T-cell (primary cell): ENCODE measurements around the gene SPATS2L. TPM values are rescaled to one million over a fixed set of nuclear protein-coding genes. Genes with fewer than 3 reads are reported as not detected.

Experiments used
- ATAC-seq, 4 experiments: fragments of 200-7000 bp in 3 of 4; fragments of 150-1000 bp in 1 of 4; cut with Tn5 transposase; replicated peaks in 1 of 4; 1 replicate in 3 of 4; 2 replicates in 1 of 4; pipeline ENCODE4 v1.10.0; 2021; ENCODE audit warnings: moderate library complexity in 3 of 4, mild to moderate bottlenecking in 2 of 4, moderate number of reproducible peaks in 1 of 4
- CTCF ChIA-PET, 2 donors: fragments of 300-600 bp; sonication (Branson Sonifier 250); formaldehyde crosslinking; loops; one replicate each; lab custom pipeline; 2022; ENCODE audit warnings: antibody characterized with exemption in 2 of 2; lab: Charles Lee
- POLR2A ChIA-PET, 2 donors: fragments of 300-600 bp; sonication (Branson Sonifier 250); formaldehyde crosslinking; loops; one replicate each; lab custom pipeline; 2022; ENCODE audit warnings: antibody characterized with exemption in 2 of 2; lab: Charles Lee
- DNase-seq, 35 experiments: peaks; one replicate each; pipeline versions ENCODE4 v3.0.0 to v3.0.0-alpha.2; 2013 to 2023
- H3K27ac ChIP-seq: one replicate; pipeline ENCODE4 v1.5.1; 2013; ENCODE audit warnings: low read length
- H3K27me3 ChIP-seq, 2 experiments: replicated peaks in 1 of 2; 1 replicate in 1 of 2; 2 replicates in 1 of 2; pipeline versions ENCODE4 v1.6.1 to v1.7.0; 2013; ENCODE audit warnings: low read length in 1 of 2, mixed read lengths in 1 of 2; ENCODE audit not compliant: control insufficient read depth in 2 of 2, insufficient read depth in 2 of 2; ENCODE audit errors: extremely low read depth in 1 of 2
- H3K36me3 ChIP-seq, 2 donors: 1 replicate in 1 of 2; 2 replicates in 1 of 2; pipeline versions ENCODE4 v1.6.1 to v1.7.0; 2013; ENCODE audit warnings: low read length in 1 of 2; ENCODE audit not compliant: control insufficient read depth in 2 of 2, insufficient read depth in 1 of 2; ENCODE audit errors: extremely low read depth in 1 of 2
- H3K4me1 ChIP-seq, 2 experiments: 1 replicate in 1 of 2; 2 replicates in 1 of 2; pipeline versions ENCODE4 v1.6.1 to v1.7.0; 2013; ENCODE audit warnings: low read length in 2 of 2, mixed read lengths in 1 of 2; ENCODE audit not compliant: insufficient read depth in 2 of 2, control insufficient read depth in 1 of 2; ENCODE audit errors: extremely low read depth in 1 of 2
- H3K4me3 ChIP-seq, 2 donors: 1 replicate in 1 of 2; 2 replicates in 1 of 2; pipeline versions ENCODE4 v1.5.1 to v1.7.0; 2013; ENCODE audit warnings: mild to moderate bottlenecking in 2 of 2, low read length in 1 of 2, moderate library complexity in 1 of 2; ENCODE audit not compliant: control insufficient read depth in 1 of 2; ENCODE audit errors: extremely low read depth in 1 of 2
- H3K9me3 ChIP-seq: 2 replicates; pipeline ENCODE4 v1.7.0; 2013
- H3K27ac Mint-ChIP-seq, 2 donors: one replicate each; pipeline ENCODE4 v1.8.0; 2020 to 2021; ENCODE audit warnings: mild to moderate bottlenecking in 2 of 2, mixed read lengths in 2 of 2
- H3K27me3 Mint-ChIP-seq, 2 donors: one replicate each; pipeline ENCODE4 v1.8.0; 2021 to 2022; ENCODE audit warnings: mixed read lengths in 2 of 2
- H3K36me3 Mint-ChIP-seq: one replicate; pipeline ENCODE4 v1.8.0; 2021; ENCODE audit warnings: mixed read lengths
- H3K4me1 Mint-ChIP-seq, 3 donors: one replicate each; pipeline ENCODE4 v1.8.0; 2020 to 2022; ENCODE audit warnings: mixed read lengths in 3 of 3, mild to moderate bottlenecking in 1 of 3
- H3K4me3 Mint-ChIP-seq, 3 donors: one replicate each; pipeline ENCODE4 v1.8.0; 2020 to 2022; ENCODE audit warnings: mild to moderate bottlenecking in 3 of 3, mixed read lengths in 3 of 3, moderate library complexity in 3 of 3
- H3K9me3 Mint-ChIP-seq, 3 donors: one replicate each; pipeline ENCODE4 v1.8.0; 2020 to 2022; ENCODE audit warnings: mixed read lengths in 3 of 3
- WGBS: methylation state at CpG from one replicate; pipeline ENCODE4 v1.1.5; 2013; ENCODE audit warnings: missing lambda C conversion rate; ENCODE audit not compliant: insufficient coverage; 5-methylcytosine and 5-hydroxymethylcytosine counted together
- total RNA-seq, 35 experiments: library from RNA in 6 of 35; stranded (reverse) in 6 of 35; fragments of 120-200 nt in 1 of 35; gene quantifications; one replicate each; pipeline versions ENCODE4 v1.2.1 to v1.2.4 and lab custom pipeline; 2013 to 2026

SPATS2L gene
- total RNA-seq, 5 donors from 2014 or later (not counting 1 experiment from before 2014, with no cell fraction given): 5.4 to 9.3 (median 5.9) TPM

GRCh38 chr2:200263279-200263678 is 43.2 kb upstream of the SPATS2L start:
- no peak for DNase-seq
- no peak overlapping the region for H3K4me3 Mint-ChIP-seq
- Histone ChIP-seq H3K36me3 (no peaks in the 10 kb centered on the region), H3K4me1 (no peaks in the 10 kb centered on the region), H3K4me3 (no peak overlapping the region), H3K27me3 (peaks cover 0 to 5% of the 10 kb centered on the region in 2 experiments), H3K27ac (no peak overlapping the region), H3K9me3 (no peaks in the 10 kb centered on the region)
- no peak for ATAC-seq
- no peaks in the 10 kb centered on the region for H3K36me3 Mint-ChIP-seq
- peaks cover 1 to 7% of the 10 kb centered on the region in 2 donors for H3K27me3 Mint-ChIP-seq
- ChIA-PET CTCF (interaction anchor here in 1 of 2 donors (0.7 kb wide), 1 partner anchor 121 kb away, joined by 3 read pairs; no protein-coding TSS in a partner anchor), POLR2A (no interaction called here)
- no peaks in the 10 kb centered on the region for H3K4me1 Mint-ChIP-seq
- no peak overlapping the region for H3K27ac Mint-ChIP-seq
- WGBS: no CpG with 5 or more reads among the region's 1 CpG
- H3K9me3 Mint-ChIP-seq: no peaks in the 10 kb centered on the region

GRCh38 chr2:200264631-200265030 is 41.9 kb upstream of the SPATS2L start:
- POLR2A ChIA-PET: no interaction called here
- DNase-seq: no peak

GRCh38 chr2:200266406-200266805 is 40.1 kb upstream of the SPATS2L start:
- peaks cover 0 to 5% of the 10 kb centered on the region in 2 experiments for H3K27me3 ChIP-seq
- ChIA-PET POLR2A (no interaction called here), CTCF (interaction anchor here in 1 of 2 donors (0.6 kb wide), 1 partner anchor 75 kb away, joined by 3 read pairs; no protein-coding TSS in a partner anchor)
- no peak overlapping the region for H3K4me3 Mint-ChIP-seq
- 70% methylated on average over 4 of the region's 5 CpGs for WGBS
- H3K36me3 Mint-ChIP-seq: no peaks in the 10 kb centered on the region
- no peaks in the 10 kb centered on the region for H3K9me3 ChIP-seq
- H3K27me3 Mint-ChIP-seq: peaks cover 3 to 5% of the 10 kb centered on the region in 2 donors
- no peak overlapping the region for H3K27ac ChIP-seq
- ATAC-seq (no peak), DNase-seq (no peak)
- H3K4me1 Mint-ChIP-seq: no peaks in the 10 kb centered on the region
- H3K4me3 ChIP-seq: no peak overlapping the region
- H3K36me3 ChIP-seq: no peaks in the 10 kb centered on the region
- no peak overlapping the region for H3K27ac Mint-ChIP-seq
- H3K4me1 ChIP-seq: no peaks in the 10 kb centered on the region
- H3K9me3 Mint-ChIP-seq: no peaks in the 10 kb centered on the region

More at GRCh38 chr2:200264631-200265030, 41.9 kb upstream of the SPATS2L start:
- WGBS: no CpG with 5 or more reads among the region's 2 CpGs
- Histone ChIP-seq H3K4me1 (no peaks in the 10 kb centered on the region), H3K36me3 (no peaks in the 10 kb centered on the region), H3K27ac (no peak overlapping the region), H3K4me3 (no peak overlapping the region), H3K27me3 (peaks cover 0 to 5% of the 10 kb centered on the region in 2 experiments), H3K9me3 (no peaks in the 10 kb centered on the region)
- Mint-ChIP-seq H3K4me1 (no peaks in the 10 kb centered on the region), H3K36me3 (no peaks in the 10 kb centered on the region), H3K27ac (no peak overlapping the region), H3K27me3 (peaks cover 5 to 7% of the 10 kb centered on the region in 2 donors), H3K9me3 (no peaks in the 10 kb centered on the region), H3K4me3 (no peak overlapping the region)
- CTCF ChIA-PET: no interaction called here
- no peak for ATAC-seq

- Histone ChIP-seq H3K36me3 (no peaks in the 10 kb centered on the region), H3K4me3 (no peak overlapping the region), H3K9me3 (no peaks in the 10 kb centered on the region), H3K4me1 (no peaks in the 10 kb centered on the region), H3K27ac (no peak overlapping the region), H3K27me3 (peaks cover 0 to 5% of the 10 kb centered on the region in 2 experiments)
- peaks cover 3 to 5% of the 10 kb centered on the region in 2 donors for H3K27me3 Mint-ChIP-seq
- POLR2A ChIA-PET: no interaction called here
- DNase-seq (no peak), ATAC-seq (no peak)
- H3K4me3 Mint-ChIP-seq: no peak overlapping the region
- CTCF ChIA-PET: no interaction called here
- H3K9me3 Mint-ChIP-seq: no peaks in the 10 kb centered on the region
- no peaks in the 10 kb centered on the region for H3K4me1 Mint-ChIP-seq
- H3K36me3 Mint-ChIP-seq: no peaks in the 10 kb centered on the region
- H3K27ac Mint-ChIP-seq: no peak overlapping the region
- WGBS: no CpG with 5 or more reads among the region's 2 CpGs
Measured at GRCh38 chr2:200267350-200267749, 39.1 kb upstream of the SPATS2L start.

GRCh38 chr2:200270732-200271131 is 35.8 kb upstream of the SPATS2L start:
- no CpG with 5 or more reads among the region's 1 CpG for WGBS
- Mint-ChIP-seq H3K27ac (no peak overlapping the region), H3K36me3 (no peaks in the 10 kb centered on the region), H3K4me3 (no peak overlapping the region), H3K4me1 (no peaks in the 10 kb centered on the region), H3K9me3 (no peaks in the 10 kb centered on the region), H3K27me3 (peaks cover 3 to 5% of the 10 kb centered on the region in 2 donors)
- Histone ChIP-seq H3K4me3 (no peak overlapping the region), H3K27me3 (no peaks in the 10 kb centered on the region), H3K36me3 (no peaks in the 10 kb centered on the region), H3K4me1 (no peaks in the 10 kb centered on the region), H3K9me3 (no peaks in the 10 kb centered on the region), H3K27ac (no peak overlapping the region)
- no peak for DNase-seq
- ChIA-PET POLR2A (no interaction called here), CTCF (no interaction called here)
- no peak for ATAC-seq

- ChIA-PET CTCF (no interaction called here), POLR2A (no interaction called here)
- Histone ChIP-seq H3K27ac (no peak overlapping the region), H3K9me3 (no peaks in the 10 kb centered on the region), H3K36me3 (no peaks in the 10 kb centered on the region), H3K4me3 (no peak overlapping the region), H3K4me1 (no peaks in the 10 kb centered on the region), H3K27me3 (no peaks in the 10 kb centered on the region)
- Mint-ChIP-seq H3K27me3 (peaks cover 8 to 10% of the 10 kb centered on the region in 2 donors), H3K36me3 (no peaks in the 10 kb centered on the region), H3K4me3 (no peak overlapping the region), H3K27ac (no peak overlapping the region), H3K9me3 (no peaks in the 10 kb centered on the region), H3K4me1 (no peaks in the 10 kb centered on the region)
- DNase-seq (no peak), ATAC-seq (no peak)
- no CpG with 5 or more reads among the region's 2 CpGs for WGBS
Measured at GRCh38 chr2:200272320-200272719, 34.2 kb upstream of the SPATS2L start.
